ENCODE data around the gene RPS4Y2. TPM values are rescaled to one million over a fixed set of nuclear protein-coding genes. Genes with fewer than 3 reads are reported as not detected.

The RPS4Y2 gene
- total RNA-seq = not detected
- polyA plus RNA-seq = not detected

GRCh38 chrY:20755808-20756207, at the start of gene RPS4Y2:
TSS of gene RPS4Y2 (plus strand) at chrY:20756108. CDS start at chrY:20756164, 56 bp downstream.
- Histone ChIP-seq H3K27ac (ENCODE audit: low read depth) (no peak within 1 kb of the TSS), H3K36me3 (ENCODE audit: insufficient read depth) (no peaks in the 10 kb centered on the region), H3K4me3 (ENCODE audit: low read depth, low read length) (no peak within 1 kb of the TSS), H3K4me1 (ENCODE audit: insufficient read depth) (no peaks in the 10 kb centered on the region)
- DNase-seq (ENCODE audit: extremely low spot score) = no peak
- 91% methylated on average over 20 of the region's 20 CpGs for WGBS

GRCh38 chrY:20714391-20714790, 41.5 kb upstream of the RPS4Y2 start:
- Histone ChIP-seq H3K4me1 (ENCODE audit: insufficient read depth) (no peaks in the 10 kb centered on the region), H3K36me3 (ENCODE audit: insufficient read depth) (no peaks in the 10 kb centered on the region), H3K4me3 (ENCODE audit: low read depth, low read length) (no peak overlapping the region), H3K27ac (ENCODE audit: low read depth) (no peak overlapping the region)
- 90% methylated on average over 4 of the region's 4 CpGs for WGBS
- DNase-seq (ENCODE audit: extremely low spot score) = no peak

GRCh38 chrY:20726184-20726907, 29.6 kb upstream of the RPS4Y2 start:
- H3K36me3 ChIP-seq (ENCODE audit: insufficient read depth) = no peaks in the 10 kb centered on the region
- no peak for DNase-seq (ENCODE audit: extremely low spot score)
- no peak overlapping the region for H3K27ac ChIP-seq (ENCODE audit: low read depth)
- H3K4me3 ChIP-seq (ENCODE audit: low read depth, low read length) = no peak overlapping the region
- WGBS = 75% methylated on average over 11 of the region's 11 CpGs
- no peaks in the 10 kb centered on the region for H3K4me1 ChIP-seq (ENCODE audit: insufficient read depth)

GRCh38 chrY:20735200-20735599, 20.7 kb upstream of the RPS4Y2 start:
- H3K4me1 ChIP-seq (ENCODE audit: insufficient read depth) = no peaks in the 10 kb centered on the region
- H3K4me3 ChIP-seq (ENCODE audit: low read depth, low read length) = no peak overlapping the region
- WGBS = 32% methylated on average over 1 of the region's 1 CpG
- DNase-seq (ENCODE audit: extremely low spot score) = no peak
- H3K36me3 ChIP-seq (ENCODE audit: insufficient read depth) = no peaks in the 10 kb centered on the region
- H3K27ac ChIP-seq (ENCODE audit: low read depth) = no peak overlapping the region

GRCh38 chrY:20739806-20740205, 16.1 kb upstream of the RPS4Y2 start:
- H3K4me1 ChIP-seq (ENCODE audit: insufficient read depth) = no peaks in the 10 kb centered on the region
- H3K36me3 ChIP-seq (ENCODE audit: insufficient read depth) = no peaks in the 10 kb centered on the region
- DNase-seq (ENCODE audit: extremely low spot score) = no peak
- 77% methylated on average over 3 of the region's 3 CpGs for WGBS
- H3K27ac ChIP-seq (ENCODE audit: low read depth) = no peak overlapping the region
- no peak overlapping the region for H3K4me3 ChIP-seq (ENCODE audit: low read depth, low read length)

GRCh38 chrY:20740609-20741008, 15.3 kb upstream of the RPS4Y2 start:
- H3K4me1 ChIP-seq (ENCODE audit: insufficient read depth) = no peaks in the 10 kb centered on the region
- WGBS = 54% methylated on average over 4 of the region's 4 CpGs
- no peak overlapping the region for H3K4me3 ChIP-seq (ENCODE audit: low read depth, low read length)
- no peak overlapping the region for H3K27ac ChIP-seq (ENCODE audit: low read depth)
- no peaks in the 10 kb centered on the region for H3K36me3 ChIP-seq (ENCODE audit: insufficient read depth)
- no peak for DNase-seq (ENCODE audit: extremely low spot score)

GRCh38 chrY:20745060-20745459, 10.8 kb upstream of the RPS4Y2 start:
- Histone ChIP-seq H3K4me1 (ENCODE audit: insufficient read depth) (no peaks in the 10 kb centered on the region), H3K4me3 (ENCODE audit: low read depth, low read length) (no peak overlapping the region), H3K27ac (ENCODE audit: low read depth) (no peak overlapping the region), H3K36me3 (ENCODE audit: insufficient read depth) (no peaks in the 10 kb centered on the region)
- no peak for DNase-seq (ENCODE audit: extremely low spot score)
- 62% methylated on average over 2 of the region's 2 CpGs for WGBS

GRCh38 chrY:20746919-20747318, 9.0 kb upstream of the RPS4Y2 start:
- Histone ChIP-seq H3K4me3 (ENCODE audit: low read depth, low read length) (no peak overlapping the region), H3K36me3 (ENCODE audit: insufficient read depth) (no peaks in the 10 kb centered on the region)
- WGBS = 55% methylated on average over 2 of the region's 2 CpGs

GRCh38 chrY:20763869-20764268, 8.0 kb downstream of the RPS4Y2 start:
- no peak for DNase-seq (ENCODE audit: extremely low spot score)
- H3K36me3 ChIP-seq (ENCODE audit: insufficient read depth) = no peaks in the 10 kb centered on the region
- 45% methylated on average over 2 of the region's 2 CpGs for WGBS

More at GRCh38 chrY:20746919-20747318, 9.0 kb upstream of the RPS4Y2 start:
- no peak for DNase-seq (ENCODE audit: extremely low spot score)
- H3K27ac ChIP-seq (ENCODE audit: low read depth) = no peak overlapping the region
- H3K4me1 ChIP-seq (ENCODE audit: insufficient read depth) = no peaks in the 10 kb centered on the region

GRCh38 chrY:20765117-20765516, 9.2 kb downstream of the RPS4Y2 start:
- Histone ChIP-seq H3K36me3 (ENCODE audit: insufficient read depth) (no peaks in the 10 kb centered on the region), H3K4me1 (ENCODE audit: insufficient read depth) (no peaks in the 10 kb centered on the region), H3K4me3 (ENCODE audit: low read depth, low read length) (no peak overlapping the region), H3K27ac (ENCODE audit: low read depth) (no peak overlapping the region)
- WGBS = 48% methylated on average over 2 of the region's 2 CpGs
- DNase-seq (ENCODE audit: extremely low spot score) = no peak

More at GRCh38 chrY:20763869-20764268, 8.0 kb downstream of the RPS4Y2 start:
- H3K4me3 ChIP-seq (ENCODE audit: low read depth, low read length) = no peak overlapping the region
- no peak overlapping the region for H3K27ac ChIP-seq (ENCODE audit: low read depth)
- no peaks in the 10 kb centered on the region for H3K4me1 ChIP-seq (ENCODE audit: insufficient read depth)

GRCh38 chrY:20770755-20771154, 14.8 kb downstream of the RPS4Y2 start:
- Histone ChIP-seq H3K4me3 (ENCODE audit: low read depth, low read length) (no peak overlapping the region), H3K27ac (ENCODE audit: low read depth) (no peak overlapping the region), H3K36me3 (ENCODE audit: insufficient read depth) (no peaks in the 10 kb centered on the region), H3K4me1 (ENCODE audit: insufficient read depth) (no peaks in the 10 kb centered on the region)
- DNase-seq (ENCODE audit: extremely low spot score) = no peak
- 63% methylated on average over 3 of the region's 3 CpGs for WGBS

GRCh38 chrY:20776104-20776503, 20.2 kb downstream of the RPS4Y2 start:
- DNase-seq (ENCODE audit: extremely low spot score) = no peak
- Histone ChIP-seq H3K36me3 (ENCODE audit: insufficient read depth) (no peaks in the 10 kb centered on the region), H3K27ac (ENCODE audit: low read depth) (no peak overlapping the region), H3K4me3 (ENCODE audit: low read depth, low read length) (no peak overlapping the region), H3K4me1 (ENCODE audit: insufficient read depth) (no peaks in the 10 kb centered on the region)
- WGBS = 65% methylated on average over 4 of the region's 4 CpGs

GRCh38 chrY:20780104-20780654, 24.3 kb downstream of the RPS4Y2 start:
- 52% methylated on average over 3 of the region's 3 CpGs for WGBS

GRCh38 chrY:20780776-20781175, 24.9 kb downstream of the RPS4Y2 start:
- 51% methylated on average over 2 of the region's 2 CpGs for WGBS
- no peak for DNase-seq (ENCODE audit: extremely low spot score)
- no peaks in the 10 kb centered on the region for H3K4me1 ChIP-seq (ENCODE audit: insufficient read depth)
- H3K4me3 ChIP-seq (ENCODE audit: low read depth, low read length) = no peak overlapping the region
- no peak overlapping the region for H3K27ac ChIP-seq (ENCODE audit: low read depth)
- no peaks in the 10 kb centered on the region for H3K36me3 ChIP-seq (ENCODE audit: insufficient read depth)

More at GRCh38 chrY:20780104-20780654, 24.3 kb downstream of the RPS4Y2 start:
- no peaks in the 10 kb centered on the region for H3K4me1 ChIP-seq (ENCODE audit: insufficient read depth)
- H3K36me3 ChIP-seq (ENCODE audit: insufficient read depth) = no peaks in the 10 kb centered on the region
- no peak for DNase-seq (ENCODE audit: extremely low spot score)
- H3K27ac ChIP-seq (ENCODE audit: low read depth) = no peak overlapping the region
- no peak overlapping the region for H3K4me3 ChIP-seq (ENCODE audit: low read depth, low read length)
